ENCODE results near the gene DBH. TPM values are rescaled to one million over a fixed set of nuclear protein-coding genes. Genes with fewer than 3 reads are reported as not detected.

Gene DBH
- total RNA-seq, 1 donor from 2014 or later, result not detected

DNA sequence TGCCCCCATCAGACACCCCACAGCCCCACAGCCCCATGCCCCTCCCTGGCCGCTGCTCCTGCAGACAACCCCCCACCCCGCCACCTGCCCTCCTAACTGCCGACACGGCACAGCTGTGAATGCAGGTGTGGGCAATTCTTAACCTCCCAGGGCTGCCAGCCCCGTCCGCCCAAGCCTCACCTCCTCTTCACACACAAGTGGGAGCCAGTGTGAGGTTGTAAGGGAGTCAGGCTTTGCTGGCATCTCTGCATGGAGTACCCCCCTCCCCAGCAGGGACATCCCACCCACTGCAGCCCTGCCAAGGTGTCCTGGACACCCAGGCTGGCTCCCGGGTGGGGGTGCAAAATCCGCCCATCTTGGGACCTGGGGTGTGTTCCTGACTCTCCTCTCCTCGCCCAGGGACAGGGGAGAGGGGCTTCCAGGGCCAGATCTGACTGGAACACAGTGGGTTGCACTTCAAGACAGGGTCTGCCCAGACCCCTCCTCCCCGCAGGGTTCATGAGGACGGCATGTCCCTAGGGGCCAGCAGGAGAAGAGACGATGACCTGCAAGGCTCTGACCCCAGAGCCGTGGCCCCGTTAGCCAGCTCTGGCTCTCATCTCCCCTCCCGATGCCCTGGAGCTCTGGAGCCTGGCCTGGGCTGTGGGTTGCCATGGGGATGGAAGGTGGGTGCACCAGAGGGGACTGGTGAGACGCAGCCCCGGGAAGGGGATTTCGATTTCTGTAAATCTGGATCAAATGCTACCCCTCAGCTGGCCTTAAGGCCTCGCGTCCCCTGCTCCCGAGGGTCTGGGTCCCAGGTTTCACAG, 67.6 kb downstream of the DBH start:
- ATAC-seq, result no peak

DNA sequence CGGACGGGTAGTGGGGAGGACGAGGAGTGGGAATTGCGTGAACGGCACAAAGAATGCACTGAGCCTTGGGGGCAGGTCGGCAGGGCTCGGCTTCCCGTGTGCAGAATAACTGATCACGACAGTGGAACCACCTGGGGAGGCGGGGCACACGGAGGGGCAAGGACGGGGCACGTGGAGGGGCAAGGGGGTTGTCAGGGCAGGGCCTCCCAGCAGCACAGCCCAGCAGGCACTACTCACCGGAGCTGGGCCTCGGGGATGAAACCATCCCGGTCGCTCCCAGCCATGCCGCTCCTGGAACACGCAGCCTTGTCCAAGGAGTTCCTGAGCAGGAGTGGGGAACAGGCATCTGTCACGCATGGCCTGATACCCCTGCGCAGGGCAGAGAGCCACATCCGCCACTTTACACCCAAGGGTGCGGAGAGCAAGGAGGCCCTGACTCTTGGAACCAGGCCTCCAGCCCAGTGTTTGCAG, 68.6 kb downstream of the DBH start:
- ATAC-seq, result no peak

DNA sequence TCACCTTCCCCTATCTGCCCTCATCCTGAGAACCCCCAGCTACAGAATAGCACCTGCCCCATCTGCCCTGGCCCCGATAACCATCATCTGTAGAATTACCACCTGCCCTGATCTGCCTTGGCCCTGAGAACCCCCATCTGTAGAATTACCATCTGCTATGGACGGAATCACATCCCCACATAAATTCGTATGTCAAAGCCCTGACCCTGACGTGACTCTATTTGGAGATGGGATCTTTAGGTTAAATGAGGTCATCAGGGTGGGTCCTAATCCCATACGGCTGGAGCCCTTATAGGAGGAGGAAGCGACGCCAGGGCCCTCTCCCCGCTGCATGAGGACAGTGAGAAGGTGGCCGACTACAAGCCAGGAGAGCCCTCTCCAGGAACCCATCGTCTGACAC, 69.4 kb downstream of the DBH start:
- ATAC-seq, result no peak

DNA sequence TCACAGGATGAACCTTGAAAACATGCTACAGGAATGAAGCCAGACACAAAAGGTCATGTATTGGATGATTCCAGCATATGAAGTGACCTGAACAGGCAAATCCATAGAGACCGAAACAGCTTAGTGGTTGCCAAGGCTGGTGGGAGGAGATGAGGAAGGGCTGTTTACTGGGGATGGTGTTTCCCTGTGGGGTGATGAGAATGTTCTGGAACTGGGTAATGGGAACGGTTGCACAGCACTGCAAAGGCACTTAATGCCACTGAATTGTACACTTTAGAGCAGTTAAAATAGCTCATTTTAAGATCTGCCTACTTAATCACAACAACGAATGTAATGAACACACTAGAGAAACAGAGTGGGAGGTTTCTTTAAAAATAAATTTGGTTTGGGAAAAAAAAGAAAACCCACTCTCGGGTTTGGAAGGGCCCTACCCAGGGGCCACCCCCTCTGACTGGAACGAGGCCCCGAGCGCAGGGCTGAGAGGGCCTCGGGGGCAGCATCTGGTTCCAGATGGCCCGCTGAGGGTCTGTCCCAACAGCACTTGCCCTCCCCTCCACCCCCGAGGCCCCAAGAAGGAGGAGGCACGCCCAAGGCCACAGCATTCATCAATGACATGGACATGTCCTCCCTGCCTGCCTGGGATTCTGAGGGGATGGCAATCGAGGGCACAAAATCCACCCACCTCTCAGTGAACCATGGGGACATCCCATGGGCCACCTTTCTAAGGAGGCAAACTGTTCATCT, 70.3 kb downstream of the DBH start:
- ATAC-seq, result no peak

DNA sequence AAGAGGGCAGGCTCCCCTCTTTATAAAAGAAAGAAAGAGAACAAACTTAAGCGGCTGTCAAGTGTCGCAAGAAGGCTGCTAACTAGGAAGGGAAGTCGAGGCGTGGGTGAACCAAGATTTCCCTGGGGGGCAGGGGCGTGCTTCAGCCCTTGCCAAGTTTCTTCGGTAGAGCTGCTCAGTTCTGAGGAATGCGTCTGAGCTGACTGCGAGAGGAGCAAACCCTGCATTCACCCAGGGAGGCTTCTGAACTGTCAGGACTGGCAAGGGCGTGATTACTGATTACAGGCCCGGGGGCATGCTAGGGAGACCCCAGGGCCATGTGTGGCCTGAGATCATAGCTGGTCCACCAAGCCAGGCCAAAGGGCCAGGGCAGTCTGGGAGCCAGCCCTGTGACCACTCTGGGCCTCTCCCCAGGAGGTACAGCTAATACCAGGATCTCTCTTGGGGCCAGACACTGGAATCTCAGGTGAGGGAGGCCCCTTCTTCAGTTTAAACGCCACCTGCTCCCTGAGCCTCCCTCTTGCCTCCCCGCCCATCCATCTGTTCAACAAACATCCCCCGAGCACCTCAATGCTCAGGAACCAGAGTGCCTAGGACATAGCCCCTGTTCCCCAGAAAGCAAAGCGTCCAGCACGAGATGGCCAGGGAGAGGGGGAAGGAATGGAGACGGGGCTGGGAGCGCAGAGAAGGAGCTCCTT, 71.1 kb downstream of the DBH start:
- ATAC-seq, result no peak

DNA sequence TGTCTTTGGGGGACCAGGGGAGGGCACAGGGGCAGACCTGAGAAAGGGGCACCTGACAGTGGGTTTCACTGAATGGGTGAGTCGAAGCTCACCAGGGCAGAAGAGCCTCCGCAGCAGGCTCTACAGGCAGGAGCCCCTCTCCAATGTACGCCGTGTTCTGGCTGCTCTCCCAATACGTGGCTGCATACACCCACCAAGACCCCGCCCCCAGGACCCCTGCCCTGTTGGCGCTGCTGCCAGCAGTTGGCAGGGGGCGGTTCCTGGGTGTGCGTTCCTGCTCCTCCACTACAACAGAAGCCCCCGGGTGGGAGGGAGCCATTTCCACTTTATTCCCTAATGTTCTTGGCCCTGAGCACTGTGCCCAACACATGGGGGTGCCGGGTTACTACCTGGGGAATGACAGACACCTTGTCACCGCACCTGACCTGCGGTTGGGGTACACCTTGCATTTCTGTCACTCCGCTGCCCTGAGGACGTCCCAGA, 71.6 kb downstream of the DBH start:
- ATAC-seq, result no peak

DNA sequence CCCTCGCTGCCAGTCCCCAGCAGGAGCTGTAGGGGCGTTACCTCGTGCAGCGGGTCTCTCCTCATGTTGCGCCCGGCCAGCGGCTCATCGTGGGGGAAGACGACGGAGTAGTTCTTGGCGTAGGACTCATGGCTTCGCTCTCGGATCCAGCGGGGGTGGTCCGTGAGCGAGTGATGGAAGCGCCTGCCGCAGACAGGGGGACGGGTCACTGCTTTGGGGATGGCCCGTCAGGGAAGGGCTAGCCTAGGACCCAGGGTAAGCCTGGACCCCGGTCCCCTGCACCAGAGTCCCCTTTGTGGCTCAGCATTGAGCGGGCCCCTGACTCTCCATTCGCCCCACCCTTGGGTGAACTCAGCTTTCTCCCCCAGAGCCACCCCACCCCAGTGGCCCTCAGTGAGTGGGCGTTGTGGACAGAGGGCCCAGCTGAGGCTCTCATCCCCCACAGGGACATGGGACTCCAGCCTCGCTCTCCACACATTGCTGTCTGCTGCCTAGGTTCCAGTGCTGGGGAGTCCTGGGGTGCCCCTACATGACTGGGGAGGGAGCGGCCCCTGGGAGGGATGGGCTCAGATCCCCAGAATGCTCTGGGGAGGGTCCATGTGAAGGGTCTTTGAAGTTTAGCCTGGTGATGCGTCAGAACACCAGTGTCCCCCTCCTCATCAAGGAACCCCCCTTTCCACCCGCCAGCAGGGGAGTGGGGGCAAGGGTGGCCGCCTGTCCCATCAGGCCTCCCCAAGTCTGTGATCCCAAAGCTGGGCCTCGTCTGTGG, 72.3 kb downstream of the DBH start:
- no peak for ATAC-seq

Other genes starting within 250 kb of the DBH start
- 13.7 TPM for gene REXO4, start 218.4 kb upstream of the DBH start, total RNA-seq
- 0.92 TPM for gene ADAMTS13, start 214.0 kb upstream of the DBH start, total RNA-seq
- 7.4 TPM for gene CACFD1, start 176.4 kb upstream of the DBH start, total RNA-seq
- gene SLC2A6, start 157.3 kb upstream of the DBH start, total RNA-seq, result 0.80 TPM
- not detected for gene MYMK, start 111.4 kb upstream of the DBH start, total RNA-seq
- 0.88 TPM for gene ADAMTSL2, start 101.7 kb upstream of the DBH start, total RNA-seq
- not detected for gene FAM163B, start 27.0 kb upstream of the DBH start, total RNA-seq
- gene SARDH, start 102.0 kb downstream of the DBH start, total RNA-seq, result 0.12 TPM

Measured in esophagus mucosa (tissue), 1 donor.